Liver (tissue), 9 donors: ENCODE results near the gene GRSF1. TPM values are rescaled to one million over a fixed set of nuclear protein-coding genes. Genes with fewer than 3 reads are reported as not detected.

Experiments
- DNase-seq: peaks from one replicate; pipeline ENCODE4 v3.0.0-alpha.2; 2017; ENCODE audit warnings: low spot score
- H3K27ac ChIP-seq, 2 donors: one replicate each; pipeline ENCODE4 v1.7.0; 2013; ENCODE audit warnings: inconsistent platforms in 2 of 2, low read length in 2 of 2, control low read depth in 1 of 2, low read depth in 1 of 2, mild to moderate bottlenecking in 1 of 2
- H3K27me3 ChIP-seq, 4 donors: one replicate each; pipeline versions ENCODE4 v1.6.1 to v1.7.0; 2013; ENCODE audit warnings: low read length in 3 of 4, inconsistent platforms in 1 of 4, mild to moderate bottlenecking in 1 of 4, moderate library complexity in 1 of 4; ENCODE audit not compliant: control insufficient read depth in 4 of 4, insufficient read depth in 4 of 4
- H3K36me3 ChIP-seq, 4 donors: one replicate each; pipeline versions ENCODE4 v1.6.1 to v1.7.0; 2013; ENCODE audit warnings: low read length in 3 of 4, mild to moderate bottlenecking in 3 of 4, low read depth in 1 of 4, moderate library complexity in 1 of 4; ENCODE audit not compliant: control insufficient read depth in 4 of 4, insufficient read depth in 3 of 4
- H3K4me1 ChIP-seq, 4 donors: one replicate each; pipeline versions ENCODE4 v1.6.1 to v1.7.0; 2013; ENCODE audit warnings: low read length in 3 of 4, mild to moderate bottlenecking in 3 of 4, moderate library complexity in 1 of 4; ENCODE audit not compliant: control insufficient read depth in 4 of 4, insufficient read depth in 4 of 4
- H3K4me3 ChIP-seq, 3 donors: one replicate each; pipeline versions ENCODE4 v1.6.1 to v1.7.0; 2013; ENCODE audit warnings: low read length in 3 of 3, control low read depth in 1 of 3, low read depth in 1 of 3, mild to moderate bottlenecking in 1 of 3
- H3K9ac ChIP-seq, 2 donors: one replicate each; pipeline ENCODE4 v1.7.0; 2013; ENCODE audit warnings: low read length in 2 of 2, mild to moderate bottlenecking in 2 of 2, moderate library complexity in 2 of 2, control low read depth in 1 of 2, low read depth in 1 of 2
- H3K9me3 ChIP-seq, 4 donors: one replicate each; pipeline versions ENCODE4 v1.6.1 to v1.7.0; 2013; ENCODE audit warnings: low read length in 3 of 4; ENCODE audit not compliant: control insufficient read depth in 4 of 4
- EGR1 ChIP-seq, 2 donors: IDR thresholded peaks; 2 replicates each; pipeline ENCODE4 v1.6.1; 2016 to 2018; ENCODE audit warnings: antibody characterized with exemption in 2 of 2, low read depth in 2 of 2
- FOXA1 ChIP-seq: IDR thresholded peaks from 2 replicates; pipeline ENCODE4 v1.6.1; 2016; ENCODE audit warnings: antibody characterized with exemption
- FOXA2 ChIP-seq: IDR thresholded peaks from 2 replicates; pipeline ENCODE4 v1.6.1; 2016; ENCODE audit warnings: antibody characterized with exemption
- GABPA ChIP-seq, 2 donors: IDR thresholded peaks in 1 of 2; conservative IDR thresholded peaks in 1 of 2; 2 replicates each; pipeline ENCODE4 v1.6.1; 2016; ENCODE audit warnings: antibody characterized with exemption in 2 of 2, mild to moderate bottlenecking in 1 of 2, moderate library complexity in 1 of 2
- HNF4A ChIP-seq, 2 donors: conservative IDR thresholded peaks; 2 replicates each; pipeline ENCODE4 v1.6.1; 2016; ENCODE audit warnings: antibody characterized with exemption in 2 of 2, mild to moderate bottlenecking in 2 of 2
- HNF4G ChIP-seq: IDR thresholded peaks from 2 replicates; pipeline ENCODE4 v1.6.1; 2016; ENCODE audit warnings: antibody characterized with exemption
- JUND ChIP-seq, 2 donors: IDR thresholded peaks; 2 replicates each; pipeline ENCODE4 v1.6.1; 2016; ENCODE audit warnings: antibody characterized with exemption in 2 of 2
- NR2F2 ChIP-seq: IDR thresholded peaks from 2 replicates; pipeline ENCODE4 v1.6.1; 2016; ENCODE audit warnings: antibody characterized with exemption
- RAD21 ChIP-seq, 2 donors: IDR thresholded peaks; 2 replicates each; pipeline ENCODE4 v1.6.1; 2016; ENCODE audit warnings: antibody characterized with exemption in 2 of 2, mild to moderate bottlenecking in 2 of 2
- RXRA ChIP-seq, 2 donors: IDR thresholded peaks; 2 replicates each; pipeline ENCODE4 v1.6.1; 2017 to 2018; ENCODE audit warnings: antibody characterized with exemption in 2 of 2, mild to moderate bottlenecking in 1 of 2
- SP1 ChIP-seq: IDR thresholded peaks from 2 replicates; pipeline ENCODE4 v1.6.1; 2018; ENCODE audit warnings: antibody characterized with exemption, mild to moderate bottlenecking
- TAF1 ChIP-seq: conservative IDR thresholded peaks from 2 replicates; pipeline ENCODE4 v1.6.1; 2016; ENCODE audit warnings: antibody characterized with exemption, mild to moderate bottlenecking
- YY1 ChIP-seq: IDR thresholded peaks from 2 replicates; pipeline ENCODE4 v1.6.1; 2016; ENCODE audit warnings: antibody characterized with exemption, mild to moderate bottlenecking
- WGBS: extraction: QIAGEN DNeasy Blood & Tissue Kit; methylation state at CpG from one replicate; pipeline ENCODE4 v1.1.7; 2013; 5-methylcytosine and 5-hydroxymethylcytosine counted together
- polyA plus RNA-seq, 2 donors: library from polyadenylated mRNA; stranded (reverse) in 1 of 2; unstranded in 1 of 2; fragments of 200-250 nt in 1 of 2; fragments of >200 nt in 1 of 2; fragmentation: Nextera tagmentation in 1 of 2; extraction: Ambion mirVana in 1 of 2; gene quantifications; one replicate each; pipeline versions ENCODE4 v1.2.1 to v1.2.3, GENCODE V29; 2013 to 2015
- total RNA-seq, 2 donors: library from RNA; depleted of rRNA; stranded (reverse); fragments of >200 nt; gene quantifications; one replicate each; pipeline ENCODE4 v1.2.3, GENCODE V29; 2014
- TF ChIP-seq, protein P1 (sequence below): IDR thresholded peaks from 2 replicates; pipeline ENCODE4 v1.6.1; 2016; ENCODE audit warnings: antibody characterized with exemption
- TF ChIP-seq, protein P2 (sequence below): IDR thresholded peaks from 2 replicates; pipeline ENCODE4 v1.6.1; 2016; ENCODE audit warnings: antibody characterized with exemption
- TF ChIP-seq, protein P3 (sequence below): IDR thresholded peaks from 2 replicates; pipeline ENCODE4 v1.6.1; 2016; ENCODE audit warnings: antibody characterized with exemption
- TF ChIP-seq, protein P4 (sequence below): fragments of 150-350 bp; IDR thresholded peaks from 2 replicates; pipeline ENCODE4 v1.5.1; 2017; ENCODE audit warnings: improper control_type of control experiment, low read depth, low read length; ENCODE audit not compliant: missing input control
- TF ChIP-seq, protein P5 (sequence below): IDR thresholded peaks from 2 replicates; pipeline ENCODE4 v1.6.1; 2016; ENCODE audit warnings: antibody characterized with exemption, mild to moderate bottlenecking
- donor health status: healthy.
- donor health status: healthy.
- donor health status: healthy.
- donor health status: healthy.
- donor health status: healthy.

The GRSF1 gene
- total and polyA plus RNA-seq, 4 donors = 22.5 to 30.4 (median 28.0) TPM

DNA sequence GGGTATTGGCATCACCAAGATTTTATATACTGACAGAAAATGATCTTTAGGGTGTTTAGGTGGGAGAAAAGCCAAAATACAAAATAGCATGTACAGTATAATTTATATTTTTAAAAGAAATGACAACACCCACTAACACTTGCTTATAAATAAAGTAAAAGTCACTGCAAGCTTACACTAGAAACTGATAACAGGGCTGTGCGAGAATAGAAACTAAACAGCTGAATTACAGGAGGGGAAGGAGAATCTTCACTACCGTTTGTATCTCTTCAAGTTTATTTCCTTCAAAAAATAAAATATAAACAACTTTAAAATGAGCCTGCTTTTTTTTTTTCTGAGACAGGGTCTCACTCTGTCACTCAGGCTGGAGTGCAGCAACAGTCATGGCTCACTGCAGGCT lies 22.8 kb downstream of the GRSF1 start:
- peaks cover 3 to 19% (median 13%) of the 10 kb centered on the region in 4 donors for H3K36me3 ChIP-seq
- TF ChIP-seq RAD21 (IDR thresholded peaks at IDR 0.05) (no peak), FOXA1 (no peak), JUND (IDR thresholded peaks at IDR 0.05) (no peak), TAF1 (no peak), SP1 (no peak), GABPA (IDR thresholded peaks at IDR 0.05 in 1 of 2, conservative IDR thresholded peaks at IDR 0.05 in 1 of 2) (no peak), EGR1 (IDR thresholded peaks at IDR 0.05; ENCODE audit: low read depth in 2 of 2) (no peak), RXRA (IDR thresholded peaks at IDR 0.05) (no peak), YY1 (no peak), FOXA2 (no peak), HNF4A (conservative IDR thresholded peaks at IDR 0.05) (no peak), HNF4G (no peak), NR2F2 (no peak)
- TF ChIP-seq, protein P1, sequence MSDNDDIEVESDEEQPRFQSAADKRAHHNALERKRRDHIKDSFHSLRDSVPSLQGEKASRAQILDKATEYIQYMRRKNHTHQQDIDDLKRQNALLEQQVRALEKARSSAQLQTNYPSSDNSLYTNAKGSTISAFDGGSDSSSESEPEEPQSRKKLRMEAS = no peak
- TF ChIP-seq, protein P2, sequence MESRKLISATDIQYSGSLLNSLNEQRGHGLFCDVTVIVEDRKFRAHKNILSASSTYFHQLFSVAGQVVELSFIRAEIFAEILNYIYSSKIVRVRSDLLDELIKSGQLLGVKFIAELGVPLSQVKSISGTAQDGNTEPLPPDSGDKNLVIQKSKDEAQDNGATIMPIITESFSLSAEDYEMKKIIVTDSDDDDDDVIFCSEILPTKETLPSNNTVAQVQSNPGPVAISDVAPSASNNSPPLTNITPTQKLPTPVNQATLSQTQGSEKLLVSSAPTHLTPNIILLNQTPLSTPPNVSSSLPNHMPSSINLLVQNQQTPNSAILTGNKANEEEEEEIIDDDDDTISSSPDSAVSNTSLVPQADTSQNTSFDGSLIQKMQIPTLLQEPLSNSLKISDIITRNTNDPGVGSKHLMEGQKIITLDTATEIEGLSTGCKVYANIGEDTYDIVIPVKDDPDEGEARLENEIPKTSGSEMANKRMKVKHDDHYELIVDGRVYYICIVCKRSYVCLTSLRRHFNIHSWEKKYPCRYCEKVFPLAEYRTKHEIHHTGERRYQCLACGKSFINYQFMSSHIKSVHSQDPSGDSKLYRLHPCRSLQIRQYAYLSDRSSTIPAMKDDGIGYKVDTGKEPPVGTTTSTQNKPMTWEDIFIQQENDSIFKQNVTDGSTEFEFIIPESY = no peak
- TF ChIP-seq, protein P3, sequence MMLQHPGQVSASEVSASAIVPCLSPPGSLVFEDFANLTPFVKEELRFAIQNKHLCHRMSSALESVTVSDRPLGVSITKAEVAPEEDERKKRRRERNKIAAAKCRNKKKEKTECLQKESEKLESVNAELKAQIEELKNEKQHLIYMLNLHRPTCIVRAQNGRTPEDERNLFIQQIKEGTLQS = no peak
- TF ChIP-seq, protein P4, sequence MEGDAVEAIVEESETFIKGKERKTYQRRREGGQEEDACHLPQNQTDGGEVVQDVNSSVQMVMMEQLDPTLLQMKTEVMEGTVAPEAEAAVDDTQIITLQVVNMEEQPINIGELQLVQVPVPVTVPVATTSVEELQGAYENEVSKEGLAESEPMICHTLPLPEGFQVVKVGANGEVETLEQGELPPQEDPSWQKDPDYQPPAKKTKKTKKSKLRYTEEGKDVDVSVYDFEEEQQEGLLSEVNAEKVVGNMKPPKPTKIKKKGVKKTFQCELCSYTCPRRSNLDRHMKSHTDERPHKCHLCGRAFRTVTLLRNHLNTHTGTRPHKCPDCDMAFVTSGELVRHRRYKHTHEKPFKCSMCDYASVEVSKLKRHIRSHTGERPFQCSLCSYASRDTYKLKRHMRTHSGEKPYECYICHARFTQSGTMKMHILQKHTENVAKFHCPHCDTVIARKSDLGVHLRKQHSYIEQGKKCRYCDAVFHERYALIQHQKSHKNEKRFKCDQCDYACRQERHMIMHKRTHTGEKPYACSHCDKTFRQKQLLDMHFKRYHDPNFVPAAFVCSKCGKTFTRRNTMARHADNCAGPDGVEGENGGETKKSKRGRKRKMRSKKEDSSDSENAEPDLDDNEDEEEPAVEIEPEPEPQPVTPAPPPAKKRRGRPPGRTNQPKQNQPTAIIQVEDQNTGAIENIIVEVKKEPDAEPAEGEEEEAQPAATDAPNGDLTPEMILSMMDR = no peak
- TF ChIP-seq, protein P5, sequence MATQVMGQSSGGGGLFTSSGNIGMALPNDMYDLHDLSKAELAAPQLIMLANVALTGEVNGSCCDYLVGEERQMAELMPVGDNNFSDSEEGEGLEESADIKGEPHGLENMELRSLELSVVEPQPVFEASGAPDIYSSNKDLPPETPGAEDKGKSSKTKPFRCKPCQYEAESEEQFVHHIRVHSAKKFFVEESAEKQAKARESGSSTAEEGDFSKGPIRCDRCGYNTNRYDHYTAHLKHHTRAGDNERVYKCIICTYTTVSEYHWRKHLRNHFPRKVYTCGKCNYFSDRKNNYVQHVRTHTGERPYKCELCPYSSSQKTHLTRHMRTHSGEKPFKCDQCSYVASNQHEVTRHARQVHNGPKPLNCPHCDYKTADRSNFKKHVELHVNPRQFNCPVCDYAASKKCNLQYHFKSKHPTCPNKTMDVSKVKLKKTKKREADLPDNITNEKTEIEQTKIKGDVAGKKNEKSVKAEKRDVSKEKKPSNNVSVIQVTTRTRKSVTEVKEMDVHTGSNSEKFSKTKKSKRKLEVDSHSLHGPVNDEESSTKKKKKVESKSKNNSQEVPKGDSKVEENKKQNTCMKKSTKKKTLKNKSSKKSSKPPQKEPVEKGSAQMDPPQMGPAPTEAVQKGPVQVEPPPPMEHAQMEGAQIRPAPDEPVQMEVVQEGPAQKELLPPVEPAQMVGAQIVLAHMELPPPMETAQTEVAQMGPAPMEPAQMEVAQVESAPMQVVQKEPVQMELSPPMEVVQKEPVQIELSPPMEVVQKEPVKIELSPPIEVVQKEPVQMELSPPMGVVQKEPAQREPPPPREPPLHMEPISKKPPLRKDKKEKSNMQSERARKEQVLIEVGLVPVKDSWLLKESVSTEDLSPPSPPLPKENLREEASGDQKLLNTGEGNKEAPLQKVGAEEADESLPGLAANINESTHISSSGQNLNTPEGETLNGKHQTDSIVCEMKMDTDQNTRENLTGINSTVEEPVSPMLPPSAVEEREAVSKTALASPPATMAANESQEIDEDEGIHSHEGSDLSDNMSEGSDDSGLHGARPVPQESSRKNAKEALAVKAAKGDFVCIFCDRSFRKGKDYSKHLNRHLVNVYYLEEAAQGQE = no peak
- H3K9me3 ChIP-seq = no peaks in the 10 kb centered on the region
- H3K9ac ChIP-seq = no peak overlapping the region
- DNase-seq = no peak
- H3K27ac ChIP-seq = no peak overlapping the region
- 42% methylated on average over 2 of the region's 2 CpGs for WGBS
- H3K4me1 ChIP-seq = no peaks in the 10 kb centered on the region
- H3K27me3 ChIP-seq = no peaks in the 10 kb centered on the region
- no peak overlapping the region for H3K4me3 ChIP-seq
